Ectodermal cell (in vitro differentiated cells): Measurements from ENCODE around the gene HAND2.

Source experiments
- H3K27ac ChIP-seq: 2 replicates; pipeline ENCODE4 v1.7.0; 2013; ENCODE audit warnings: mild to moderate bottlenecking, low read depth, low read length; ENCODE audit not compliant: insufficient read depth, poor library complexity, severe bottlenecking
- H3K27me3 ChIP-seq: 2 replicates; pipeline ENCODE4 v1.7.0; 2013; ENCODE audit warnings: mild to moderate bottlenecking, low read length; ENCODE audit not compliant: insufficient read depth, control insufficient read depth, poor library complexity, severe bottlenecking
- H3K36me3 ChIP-seq: one replicate; pipeline ENCODE4 v1.7.0; 2013; ENCODE audit warnings: low read length; ENCODE audit not compliant: control insufficient read depth, insufficient read depth
- H3K4me1 ChIP-seq: one replicate; pipeline ENCODE4 v1.7.0; 2013; ENCODE audit warnings: low read length; ENCODE audit not compliant: control insufficient read depth, insufficient read depth
- H3K4me3 ChIP-seq: 2 replicates; pipeline ENCODE4 v1.7.0; 2013; ENCODE audit warnings: low read depth, low read length, control low read depth; ENCODE audit not compliant: insufficient read depth
- H3K9me3 ChIP-seq: 2 replicates; pipeline ENCODE4 v1.7.0; 2013; ENCODE audit warnings: mild to moderate bottlenecking, low read length, moderate library complexity; ENCODE audit not compliant: control insufficient read depth
- WGBS, 2 experiments: methylation state at CpG; one replicate each; pipeline ENCODE4 v1.1.7; 2013; ENCODE audit warnings: missing lambda C conversion rate in 2 of 2; 5-methylcytosine and 5-hydroxymethylcytosine counted together

Gene HAND2

DNA sequence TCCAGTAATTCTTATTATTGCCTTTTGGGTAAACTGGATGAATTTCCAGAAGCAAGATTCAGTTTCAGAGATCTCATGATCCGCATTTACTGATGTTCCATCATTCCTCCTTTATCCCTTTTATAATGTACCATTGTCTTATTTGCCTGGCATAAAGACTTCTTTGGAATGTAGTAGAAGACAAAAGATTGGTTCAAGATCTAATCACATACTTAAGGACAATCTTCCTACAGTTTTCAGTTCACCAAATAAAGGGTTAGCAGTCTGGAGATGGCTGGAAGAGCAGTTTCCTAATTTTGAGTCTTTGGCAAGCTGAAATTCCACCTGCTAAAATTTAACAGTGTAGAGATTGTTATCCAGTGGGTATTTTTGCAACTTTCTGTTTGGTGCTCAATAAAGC is 30.9 kb upstream of the HAND2 start:
- WGBS, 2 experiments: 100% methylated on average over 1 of the region's 1 CpG; no CpG with 5 or more reads in 1 of the 2 experiments
- H3K27me3 ChIP-seq: no peaks in the 10 kb centered on the region
- no peaks in the 10 kb centered on the region for H3K9me3 ChIP-seq
- no peak overlapping the region for H3K27ac ChIP-seq
- H3K4me3 ChIP-seq: no peak overlapping the region
- H3K4me1 ChIP-seq: no peaks in the 10 kb centered on the region
- H3K36me3 ChIP-seq: no peaks in the 10 kb centered on the region

DNA sequence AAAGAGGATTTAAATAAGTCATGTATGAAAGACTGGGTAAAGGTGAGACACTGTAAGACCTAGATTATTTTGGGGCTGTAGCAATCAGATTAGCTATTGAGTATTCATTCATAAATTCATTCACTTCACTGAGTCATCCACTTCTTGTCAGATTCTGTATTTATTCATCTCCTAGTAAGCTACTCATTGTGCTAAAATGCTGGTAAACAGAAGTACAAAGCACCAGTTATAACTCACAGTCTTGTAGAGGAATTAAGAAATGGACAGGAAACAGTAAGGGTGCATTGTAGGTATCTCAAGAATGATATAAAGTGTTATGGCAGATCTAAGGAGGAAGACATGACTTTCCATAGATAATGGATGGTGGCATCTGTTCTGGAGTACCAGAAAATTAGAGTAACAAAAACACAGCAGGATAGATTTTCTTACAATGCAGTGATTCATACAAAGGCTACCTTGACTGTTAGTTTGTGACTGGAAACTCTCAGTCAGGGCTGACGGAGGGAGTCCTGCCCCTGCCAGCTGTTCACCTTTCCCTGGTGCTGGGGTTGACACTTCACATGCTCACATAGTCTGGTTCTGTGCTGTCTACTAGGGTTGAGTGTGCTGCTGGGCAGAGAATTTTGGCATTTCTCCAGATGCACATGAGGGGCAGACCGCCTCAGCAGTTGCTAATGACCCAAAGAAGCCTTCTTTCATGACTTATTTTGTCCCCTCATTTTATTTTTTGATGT is 26.5 kb upstream of the HAND2 start:
- 70 to 79% methylated on average over 2 of the region's 2 CpGs for WGBS, 2 experiments
- H3K36me3 ChIP-seq: no peaks in the 10 kb centered on the region

DNA sequence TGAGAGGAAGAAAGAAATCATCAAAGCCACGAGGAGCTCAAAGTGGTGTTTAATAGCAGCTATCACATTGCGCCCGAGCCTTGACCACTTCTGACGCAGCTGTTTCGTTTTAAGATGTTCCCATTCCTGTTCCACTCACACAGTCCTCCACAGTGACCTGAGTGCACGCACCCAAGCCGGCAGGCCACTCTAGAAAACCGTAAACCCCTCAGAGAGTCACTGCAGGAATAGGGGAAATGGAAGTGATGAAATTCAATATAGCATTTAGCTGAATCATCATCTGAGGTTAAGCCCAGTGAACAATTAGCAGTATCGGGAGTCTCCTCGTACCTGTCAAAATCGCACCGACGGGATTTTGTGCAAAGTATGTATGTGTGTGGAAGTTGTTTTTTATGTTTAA is 17.9 kb upstream of the HAND2 start:
- no peaks in the 10 kb centered on the region for H3K4me1 ChIP-seq
- peaks cover 20% of the 10 kb centered on the region for H3K27me3 ChIP-seq
- H3K27ac ChIP-seq: no peak overlapping the region
- H3K4me3 ChIP-seq: no peak overlapping the region
- WGBS, 2 experiments: 85 to 87% methylated on average over 13 of the region's 13 CpGs
- H3K9me3 ChIP-seq: no peaks in the 10 kb centered on the region
- no peaks in the 10 kb centered on the region for H3K36me3 ChIP-seq

More for the DNA sequence above, 26.5 kb upstream of the HAND2 start:
- H3K4me1 ChIP-seq: no peaks in the 10 kb centered on the region
- no peaks in the 10 kb centered on the region for H3K27me3 ChIP-seq
- no peak overlapping the region for H3K4me3 ChIP-seq
- no peaks in the 10 kb centered on the region for H3K9me3 ChIP-seq
- no peak overlapping the region for H3K27ac ChIP-seq

DNA sequence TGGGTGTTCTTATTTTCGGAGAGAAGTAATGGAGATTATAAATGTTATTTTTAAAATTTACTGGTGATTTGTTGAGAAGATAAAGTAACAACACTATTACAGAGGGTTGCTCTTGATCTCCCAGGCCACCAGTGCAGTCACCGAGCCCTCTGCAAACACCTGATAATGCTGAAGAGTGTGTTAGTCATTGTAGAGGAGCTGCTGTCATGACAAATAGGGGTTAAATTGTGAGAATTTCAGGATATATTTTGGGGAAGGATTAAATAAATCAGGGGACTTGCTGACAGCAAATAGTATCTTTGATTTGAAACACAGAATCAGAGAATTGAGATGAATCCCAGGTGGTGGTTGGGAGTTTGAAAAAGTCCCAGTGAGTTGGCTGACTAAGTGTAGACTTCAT is 16.7 kb upstream of the HAND2 start:
- no peak overlapping the region for H3K27ac ChIP-seq
- 93 to 98% methylated on average over 2 of the region's 2 CpGs for WGBS, 2 experiments
- H3K4me3 ChIP-seq: no peak overlapping the region
- peaks cover 32% of the 10 kb centered on the region for H3K27me3 ChIP-seq
- no peaks in the 10 kb centered on the region for H3K9me3 ChIP-seq
- H3K4me1 ChIP-seq: no peaks in the 10 kb centered on the region
- H3K36me3 ChIP-seq: no peaks in the 10 kb centered on the region

DNA sequence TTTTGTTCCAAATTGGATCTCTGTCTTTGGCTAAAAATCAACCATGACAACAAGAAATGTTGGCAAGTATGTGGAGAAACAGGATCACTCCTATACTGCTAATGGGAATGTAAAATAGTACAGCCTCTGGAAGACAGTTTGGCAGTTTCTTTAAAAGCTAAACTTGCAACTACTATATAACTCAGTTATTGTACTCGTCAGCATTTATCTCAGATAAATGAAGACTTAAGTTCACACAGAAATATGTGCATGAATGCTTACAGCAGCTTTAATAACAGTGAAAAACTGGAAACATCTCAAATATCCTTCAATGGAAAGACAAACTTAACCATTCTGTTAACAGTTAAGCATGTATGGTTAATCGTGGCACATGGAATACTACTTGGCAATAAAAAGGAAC is 15.4 kb upstream of the HAND2 start:
- Histone ChIP-seq H3K36me3 (no peaks in the 10 kb centered on the region), H3K9me3 (no peaks in the 10 kb centered on the region), H3K4me1 (no peaks in the 10 kb centered on the region), H3K27ac (no peak overlapping the region), H3K4me3 (no peak overlapping the region), H3K27me3 (peaks cover 45% of the 10 kb centered on the region)
- WGBS, 2 experiments: 83 to 92% methylated on average over 2 of the region's 2 CpGs

DNA sequence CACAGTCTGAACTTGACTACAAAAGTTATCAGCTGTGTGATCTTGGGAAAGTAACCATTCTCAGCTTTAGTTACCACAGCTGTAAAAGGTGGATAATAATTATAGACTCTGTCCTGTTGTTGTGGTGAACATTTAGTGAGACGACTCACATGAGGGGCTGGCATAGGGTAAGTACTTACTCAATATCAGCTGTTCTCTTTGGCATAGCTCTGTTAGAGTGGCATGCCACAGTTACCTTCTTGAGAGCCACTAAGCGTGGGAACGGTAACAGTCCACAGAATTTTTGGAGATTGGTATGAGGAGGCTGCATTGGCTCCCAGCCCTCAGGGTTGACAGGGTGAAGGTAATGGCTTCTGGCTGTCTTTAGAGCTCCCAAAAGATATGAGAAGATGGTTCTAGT is 13.2 kb upstream of the HAND2 start:
- WGBS, 2 experiments: 92 to 94% methylated on average over 3 of the region's 3 CpGs
- Histone ChIP-seq H3K9me3 (no peaks in the 10 kb centered on the region), H3K4me3 (no peak overlapping the region), H3K4me1 (peaks cover under 1% of the 10 kb centered on the region), H3K27me3 (peaks cover 67% of the 10 kb centered on the region), H3K27ac (no peak overlapping the region), H3K36me3 (no peaks in the 10 kb centered on the region)

DNA sequence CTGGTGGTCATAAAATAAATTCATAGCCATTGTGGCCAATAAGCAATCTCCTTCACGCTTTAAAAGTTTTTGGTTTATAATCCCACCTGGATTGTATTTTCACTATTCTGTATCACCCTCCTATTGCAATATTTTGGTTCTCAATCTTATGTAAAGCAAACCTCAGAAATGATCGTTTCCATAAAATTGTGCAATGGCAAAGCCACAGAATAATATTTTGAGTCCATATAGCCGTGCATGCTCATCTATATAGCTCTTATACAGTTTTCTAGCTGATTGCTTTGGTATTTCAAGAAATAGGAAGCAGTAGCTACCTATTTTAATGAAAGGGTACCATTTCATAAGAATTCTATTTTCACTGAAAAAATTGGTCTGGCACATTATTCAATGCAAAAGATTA is 10.0 kb upstream of the HAND2 start:
- Histone ChIP-seq H3K27ac (no peak overlapping the region), H3K27me3 (peaks cover 99% of the 10 kb centered on the region), H3K4me3 (no peak overlapping the region), H3K9me3 (no peaks in the 10 kb centered on the region), H3K36me3 (no peaks in the 10 kb centered on the region), H3K4me1 (peaks cover 5% of the 10 kb centered on the region)
- 89 to 93% methylated on average over 3 of the region's 3 CpGs for WGBS, 2 experiments

DNA sequence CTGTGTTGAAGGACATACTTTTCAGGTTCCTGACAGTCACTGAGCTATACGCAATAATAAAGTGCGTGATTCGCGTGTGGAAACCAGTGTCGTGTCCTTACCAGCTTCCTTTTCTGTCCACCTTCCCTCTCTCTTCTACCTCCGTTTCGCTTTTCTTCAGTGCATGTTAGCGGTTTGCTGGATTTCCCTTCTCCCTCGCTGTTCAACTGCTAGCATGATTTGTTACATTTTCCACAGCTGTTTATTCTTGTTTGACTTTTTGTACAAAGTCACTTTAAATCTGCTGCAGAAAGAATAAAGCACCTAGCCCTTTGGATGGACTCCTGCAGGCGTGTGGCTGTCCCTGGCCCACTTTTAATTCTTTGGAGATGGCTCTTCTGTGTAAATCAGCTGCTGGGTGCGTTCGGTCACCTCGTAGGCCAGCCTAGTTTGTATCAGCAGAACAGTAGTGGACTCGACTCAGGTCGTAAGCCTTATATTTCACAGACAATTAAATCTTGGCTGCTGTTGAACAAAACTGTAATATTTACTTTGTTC is 8.9 kb upstream of the HAND2 start:
- H3K27me3 ChIP-seq: peaks cover 100% of the 10 kb centered on the region
- H3K9me3 ChIP-seq: no peaks in the 10 kb centered on the region
- peak overlapping the region; percentile 22 for H3K4me3 ChIP-seq
- peaks cover 5% of the 10 kb centered on the region for H3K4me1 ChIP-seq
- H3K27ac ChIP-seq: no peak overlapping the region
- WGBS, 2 experiments: 3% methylated on average over 15 of the region's 15 CpGs
- H3K36me3 ChIP-seq: no peaks in the 10 kb centered on the region

DNA sequence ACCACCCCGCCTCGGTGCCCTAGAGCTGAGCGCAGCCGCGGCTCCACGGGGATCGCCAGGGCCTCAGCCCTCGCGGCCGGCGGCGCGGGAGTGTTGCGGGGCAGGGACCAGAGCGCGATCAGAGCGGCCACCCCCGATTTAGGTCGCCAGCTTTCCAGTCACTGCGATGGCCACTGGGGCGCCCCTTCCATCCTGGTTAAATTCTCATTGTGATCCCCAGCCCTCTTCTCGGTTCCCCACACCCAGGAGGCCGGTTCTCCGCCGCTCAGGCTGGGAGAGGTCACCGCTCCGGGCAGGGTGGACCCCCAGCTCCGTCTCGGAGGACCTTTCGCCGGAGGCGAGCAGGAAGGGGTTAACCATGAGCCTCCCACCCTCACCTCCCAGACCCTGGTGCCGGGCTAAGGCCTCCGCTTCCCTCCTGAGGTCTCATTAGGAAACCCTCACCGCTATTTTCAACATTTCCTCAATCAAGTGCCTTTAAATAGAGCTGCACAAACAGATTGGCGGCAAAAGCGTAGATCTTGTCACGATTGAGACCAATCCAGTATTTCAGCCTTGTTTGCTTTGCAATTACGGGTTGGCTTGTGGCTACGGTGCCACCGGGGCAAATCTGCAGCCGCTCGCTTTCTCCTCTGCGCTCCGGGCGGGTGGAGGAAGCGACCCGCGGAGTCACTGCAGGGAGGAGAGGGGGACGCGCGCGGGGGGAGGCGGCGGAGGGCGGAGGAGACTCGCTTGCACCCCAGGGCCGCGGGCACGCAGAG is 8.3 kb upstream of the HAND2 start:
- H3K4me3 ChIP-seq: peak overlapping the region; percentile 22
- peaks cover 100% of the 10 kb centered on the region for H3K27me3 ChIP-seq
- no peaks in the 10 kb centered on the region for H3K36me3 ChIP-seq
- WGBS, 2 experiments: 0 to 1% methylated on average over 60 of the region's 60 CpGs
- H3K27ac ChIP-seq: no peak overlapping the region
- no peaks in the 10 kb centered on the region for H3K9me3 ChIP-seq
- H3K4me1 ChIP-seq: peaks cover 5% of the 10 kb centered on the region

DNA sequence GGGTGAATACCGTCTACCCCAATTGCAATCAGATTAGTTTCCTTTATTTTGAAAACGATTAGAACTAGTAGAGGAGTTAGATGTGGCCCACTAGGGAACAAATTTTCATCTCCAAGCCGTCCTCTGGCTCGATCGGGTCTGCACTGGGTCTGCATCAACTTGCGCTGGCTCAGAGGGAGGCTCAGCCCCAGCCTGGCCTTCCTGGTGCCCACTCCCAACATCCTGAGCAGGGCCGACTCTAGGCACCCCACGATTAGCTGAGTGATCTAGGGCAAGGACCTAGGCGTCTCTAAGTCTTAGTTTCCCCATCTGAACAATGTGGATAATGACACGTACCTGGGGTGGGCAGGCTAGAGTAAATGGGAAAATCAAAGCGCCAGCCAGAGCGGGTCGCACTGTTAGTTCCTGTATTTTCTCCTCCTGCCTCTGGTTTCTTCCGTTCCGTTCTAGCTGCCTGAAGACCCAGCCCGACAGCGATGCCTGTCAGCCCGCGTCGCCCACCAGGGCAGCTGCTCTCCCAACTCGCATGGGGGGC is 7.7 kb upstream of the HAND2 start:
- Histone ChIP-seq H3K36me3 (no peaks in the 10 kb centered on the region), H3K27me3 (peaks cover 100% of the 10 kb centered on the region), H3K4me1 (peaks cover 5% of the 10 kb centered on the region), H3K27ac (no peak overlapping the region), H3K9me3 (no peaks in the 10 kb centered on the region), H3K4me3 (peak overlapping the region; percentile 22)
- WGBS, 2 experiments: 6% methylated on average over 21 of the region's 21 CpGs
